HEK293 (cell line): ENCODE results near the gene TMEM267.

Source experiments
- CTCF ChIA-PET: fragments of 350-600 bp; formaldehyde crosslinking; extraction: SDS; loops from one replicate; lab custom pipeline; 2021; ENCODE audit warnings: antibody characterized with exemption; lab: Yijun Ruan, JAX
- POLR2A ChIA-PET: fragments of 300-600 bp; formaldehyde crosslinking; extraction: SDS; loops from one replicate; lab custom pipeline; 2020; ENCODE audit warnings: antibody characterized with exemption, inconsistent platforms; lab: Yijun Ruan, JAX
- H3K27ac ChIP-seq: fragments of 200-500 bp; sonication (Bioruptor generic); 2 replicates; pipeline ENCODE4 v1.5.1; 2014; ENCODE audit warnings: low read depth, low read length, control low read depth, inconsistent platforms; ENCODE audit errors: extremely low read depth
- H3K36me3 ChIP-seq, 2 experiments: fragments of 200-500 bp in 1 of 2; sonication (Bioruptor generic) in 1 of 2; 1 replicate in 1 of 2; 2 replicates in 1 of 2; pipeline ENCODE4 v1.5.1; 2014 to 2017; ENCODE audit warnings: inconsistent platforms in 2 of 2, low read length in 2 of 2; ENCODE audit not compliant: control insufficient read depth in 2 of 2, insufficient read depth in 1 of 2
- H3K4me1 ChIP-seq: fragments of 200-500 bp; sonication (Bioruptor generic); 2 replicates; pipeline ENCODE4 v1.5.1; 2014; ENCODE audit warnings: mild to moderate bottlenecking, low read length, inconsistent platforms; ENCODE audit not compliant: control insufficient read depth, insufficient read depth
- H3K4me3 ChIP-seq: 2 replicates; pipeline ENCODE4 v1.5.1; 2011; ENCODE audit warnings: low read depth, mild to moderate bottlenecking, control low read depth, low read length, moderate library complexity
- H3K9me3 ChIP-seq: fragments of 200-500 bp; sonication (Bioruptor generic); 2 replicates; pipeline ENCODE4 v1.5.1; 2014; ENCODE audit warnings: low read depth, low read length, inconsistent platforms; ENCODE audit not compliant: control insufficient read depth, insufficient read depth
- IKZF3 ChIP-seq: fragments of 450-650 bp; IDR thresholded peaks from 2 replicates; pipeline ENCODE4 v1.5.0; 2018; ENCODE audit warnings: missing biosample characterization, mild to moderate bottlenecking, missing genetic modification characterization, moderate library complexity
- MEIS1 ChIP-seq: sonication (generic); formaldehyde crosslinking; IDR thresholded peaks from 2 replicates; pipeline ENCODE4 v1.8.1; 2022; ENCODE audit warnings: missing genetic modification reagents, mild to moderate bottlenecking, borderline replicate concordance
- SCRT2 ChIP-seq: fragments of 450-650 bp; formaldehyde crosslinking; IDR thresholded peaks from 2 replicates; pipeline ENCODE4 v1.5.1; 2016; ENCODE audit warnings: missing biosample characterization, missing genetic modification characterization
- ZBTB1 ChIP-seq: fragments of 450-650 bp; formaldehyde crosslinking; IDR thresholded peaks from 2 replicates; pipeline ENCODE4 v1.5.1; 2016; ENCODE audit warnings: missing biosample characterization, missing genetic modification characterization
- ZNF121 ChIP-seq: fragments of 450-650 bp; formaldehyde crosslinking; IDR thresholded peaks from 2 replicates; pipeline ENCODE4 v1.5.1; 2016; ENCODE audit warnings: missing biosample characterization, missing genetic modification characterization
- ZNF19 ChIP-seq: fragments of 450-650 bp; formaldehyde crosslinking; IDR thresholded peaks from 2 replicates; pipeline ENCODE4; 2016; ENCODE audit warnings: missing biosample characterization, missing genetic modification characterization, low read depth
- ZNF2 ChIP-seq: fragments of 450-650 bp; formaldehyde crosslinking; IDR thresholded peaks from 2 replicates; pipeline ENCODE4 v1.5.1; 2016; ENCODE audit warnings: missing biosample characterization, missing genetic modification characterization
- ZNF266 ChIP-seq: fragments of 450-650 bp; formaldehyde crosslinking; IDR thresholded peaks from 2 replicates; pipeline ENCODE4 v1.5.1; 2016; ENCODE audit warnings: missing biosample characterization, missing genetic modification characterization, low read depth
- ZNF354C ChIP-seq: fragments of 450-650 bp; formaldehyde crosslinking; IDR thresholded peaks from 2 replicates; pipeline ENCODE4 v1.5.1; 2016; ENCODE audit warnings: missing biosample characterization, missing genetic modification characterization, low read depth, borderline replicate concordance
- ZNF623 ChIP-seq: fragments of 450-650 bp; formaldehyde crosslinking; IDR thresholded peaks from 2 replicates; pipeline ENCODE4 v1.5.1; 2016; ENCODE audit warnings: missing biosample characterization, missing genetic modification characterization
- ZXDB ChIP-seq: fragments of 450-650 bp; formaldehyde crosslinking; IDR thresholded peaks from 2 replicates; pipeline ENCODE4 v1.5.1; 2016; ENCODE audit warnings: missing biosample characterization, missing genetic modification characterization
- TF ChIP-seq, protein P1 (sequence below): fragments of 450-650 bp; formaldehyde crosslinking; IDR thresholded peaks from 2 replicates; pipeline ENCODE4 v1.5.1; 2016; ENCODE audit warnings: missing biosample characterization, missing genetic modification characterization, borderline replicate concordance
- TF ChIP-seq, protein P2 (sequence below): fragments of 450-650 bp; formaldehyde crosslinking; IDR thresholded peaks from 2 replicates; pipeline ENCODE4 v1.5.1; 2017; ENCODE audit warnings: missing biosample characterization, missing genetic modification characterization
- TF ChIP-seq, protein P3 (sequence below): fragments of 450-650 bp; formaldehyde crosslinking; IDR thresholded peaks from 2 replicates; pipeline ENCODE4; 2016; ENCODE audit warnings: missing biosample characterization, missing genetic modification characterization
- TF ChIP-seq, protein P4 (sequence below): fragments of 450-650 bp; formaldehyde crosslinking; IDR thresholded peaks from 2 replicates; pipeline ENCODE4 v1.5.1; 2016; ENCODE audit warnings: missing biosample characterization, missing genetic modification characterization

Gene TMEM267

DNA sequence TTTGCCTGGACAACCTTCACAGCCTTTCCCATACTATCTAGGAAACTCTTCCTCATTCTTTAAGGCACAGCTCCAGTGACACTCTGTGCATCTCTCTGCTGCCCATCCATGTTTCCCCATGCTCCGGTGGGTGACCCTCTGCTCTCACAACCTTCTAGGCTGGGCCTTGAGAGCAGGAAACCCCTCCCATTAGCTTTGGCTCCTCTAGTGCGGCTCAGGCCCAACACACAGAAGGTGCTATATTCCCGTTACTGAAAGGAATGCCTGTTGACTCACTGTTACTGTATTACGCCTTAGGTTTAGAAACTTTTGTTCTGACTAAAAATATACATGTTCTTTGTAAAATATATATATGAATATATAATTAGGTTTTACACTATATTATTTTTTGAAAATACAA is 63.4 kb downstream of the TMEM267 start (continued):
- TF ChIP-seq ZNF2 (no peak), ZNF354C (tag by site-specific recombination) (no peak), ZNF19 (no peak), ZXDB (tag by site-specific recombination) (no peak)

DNA sequence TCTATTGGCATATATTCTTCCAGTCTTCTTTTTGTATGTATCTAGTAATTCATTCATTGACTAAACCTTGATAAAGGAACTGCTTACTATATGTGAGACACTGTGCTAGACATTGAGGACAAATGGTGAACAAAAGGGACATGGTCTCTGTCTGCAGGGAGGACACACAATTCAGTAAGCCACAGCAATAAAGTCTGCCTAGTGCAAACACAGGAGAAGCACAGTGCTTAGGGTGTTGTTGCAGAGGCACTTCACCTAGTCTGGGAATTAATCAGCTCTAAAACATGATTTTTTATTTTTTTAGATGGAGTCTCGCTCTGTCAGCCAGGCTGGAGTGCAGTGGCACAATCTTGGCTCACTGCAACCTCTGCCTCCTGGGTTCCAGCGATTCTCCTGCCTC is 65.1 kb downstream of the TMEM267 start:
- CTCF ChIA-PET = no interaction called here
- POLR2A ChIA-PET = interaction anchor here (0.7 kb wide), 1 partner anchor 176 kb away, joined by 3 read pairs; no protein-coding TSS in a partner anchor
- TF ChIP-seq, protein P1, sequence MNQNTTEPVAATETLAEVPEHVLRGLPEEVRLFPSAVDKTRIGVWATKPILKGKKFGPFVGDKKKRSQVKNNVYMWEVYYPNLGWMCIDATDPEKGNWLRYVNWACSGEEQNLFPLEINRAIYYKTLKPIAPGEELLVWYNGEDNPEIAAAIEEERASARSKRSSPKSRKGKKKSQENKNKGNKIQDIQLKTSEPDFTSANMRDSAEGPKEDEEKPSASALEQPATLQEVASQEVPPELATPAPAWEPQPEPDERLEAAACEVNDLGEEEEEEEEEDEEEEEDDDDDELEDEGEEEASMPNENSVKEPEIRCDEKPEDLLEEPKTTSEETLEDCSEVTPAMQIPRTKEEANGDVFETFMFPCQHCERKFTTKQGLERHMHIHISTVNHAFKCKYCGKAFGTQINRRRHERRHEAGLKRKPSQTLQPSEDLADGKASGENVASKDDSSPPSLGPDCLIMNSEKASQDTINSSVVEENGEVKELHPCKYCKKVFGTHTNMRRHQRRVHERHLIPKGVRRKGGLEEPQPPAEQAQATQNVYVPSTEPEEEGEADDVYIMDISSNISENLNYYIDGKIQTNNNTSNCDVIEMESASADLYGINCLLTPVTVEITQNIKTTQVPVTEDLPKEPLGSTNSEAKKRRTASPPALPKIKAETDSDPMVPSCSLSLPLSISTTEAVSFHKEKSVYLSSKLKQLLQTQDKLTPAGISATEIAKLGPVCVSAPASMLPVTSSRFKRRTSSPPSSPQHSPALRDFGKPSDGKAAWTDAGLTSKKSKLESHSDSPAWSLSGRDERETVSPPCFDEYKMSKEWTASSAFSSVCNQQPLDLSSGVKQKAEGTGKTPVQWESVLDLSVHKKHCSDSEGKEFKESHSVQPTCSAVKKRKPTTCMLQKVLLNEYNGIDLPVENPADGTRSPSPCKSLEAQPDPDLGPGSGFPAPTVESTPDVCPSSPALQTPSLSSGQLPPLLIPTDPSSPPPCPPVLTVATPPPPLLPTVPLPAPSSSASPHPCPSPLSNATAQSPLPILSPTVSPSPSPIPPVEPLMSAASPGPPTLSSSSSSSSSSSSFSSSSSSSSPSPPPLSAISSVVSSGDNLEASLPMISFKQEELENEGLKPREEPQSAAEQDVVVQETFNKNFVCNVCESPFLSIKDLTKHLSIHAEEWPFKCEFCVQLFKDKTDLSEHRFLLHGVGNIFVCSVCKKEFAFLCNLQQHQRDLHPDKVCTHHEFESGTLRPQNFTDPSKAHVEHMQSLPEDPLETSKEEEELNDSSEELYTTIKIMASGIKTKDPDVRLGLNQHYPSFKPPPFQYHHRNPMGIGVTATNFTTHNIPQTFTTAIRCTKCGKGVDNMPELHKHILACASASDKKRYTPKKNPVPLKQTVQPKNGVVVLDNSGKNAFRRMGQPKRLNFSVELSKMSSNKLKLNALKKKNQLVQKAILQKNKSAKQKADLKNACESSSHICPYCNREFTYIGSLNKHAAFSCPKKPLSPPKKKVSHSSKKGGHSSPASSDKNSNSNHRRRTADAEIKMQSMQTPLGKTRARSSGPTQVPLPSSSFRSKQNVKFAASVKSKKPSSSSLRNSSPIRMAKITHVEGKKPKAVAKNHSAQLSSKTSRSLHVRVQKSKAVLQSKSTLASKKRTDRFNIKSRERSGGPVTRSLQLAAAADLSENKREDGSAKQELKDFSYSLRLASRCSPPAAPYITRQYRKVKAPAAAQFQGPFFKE (tag by site-specific recombination) = no peak
- TF ChIP-seq, protein P2, sequence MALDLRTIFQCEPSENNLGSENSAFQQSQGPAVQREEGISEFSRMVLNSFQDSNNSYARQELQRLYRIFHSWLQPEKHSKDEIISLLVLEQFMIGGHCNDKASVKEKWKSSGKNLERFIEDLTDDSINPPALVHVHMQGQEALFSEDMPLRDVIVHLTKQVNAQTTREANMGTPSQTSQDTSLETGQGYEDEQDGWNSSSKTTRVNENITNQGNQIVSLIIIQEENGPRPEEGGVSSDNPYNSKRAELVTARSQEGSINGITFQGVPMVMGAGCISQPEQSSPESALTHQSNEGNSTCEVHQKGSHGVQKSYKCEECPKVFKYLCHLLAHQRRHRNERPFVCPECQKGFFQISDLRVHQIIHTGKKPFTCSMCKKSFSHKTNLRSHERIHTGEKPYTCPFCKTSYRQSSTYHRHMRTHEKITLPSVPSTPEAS (tag by site-specific recombination) = no peak
- no peak for TF ChIP-seq IKZF3 (tag by site-specific recombination)
- TF ChIP-seq SCRT2 = no peak
- no peak for TF ChIP-seq ZBTB1
- TF ChIP-seq, protein P3, sequence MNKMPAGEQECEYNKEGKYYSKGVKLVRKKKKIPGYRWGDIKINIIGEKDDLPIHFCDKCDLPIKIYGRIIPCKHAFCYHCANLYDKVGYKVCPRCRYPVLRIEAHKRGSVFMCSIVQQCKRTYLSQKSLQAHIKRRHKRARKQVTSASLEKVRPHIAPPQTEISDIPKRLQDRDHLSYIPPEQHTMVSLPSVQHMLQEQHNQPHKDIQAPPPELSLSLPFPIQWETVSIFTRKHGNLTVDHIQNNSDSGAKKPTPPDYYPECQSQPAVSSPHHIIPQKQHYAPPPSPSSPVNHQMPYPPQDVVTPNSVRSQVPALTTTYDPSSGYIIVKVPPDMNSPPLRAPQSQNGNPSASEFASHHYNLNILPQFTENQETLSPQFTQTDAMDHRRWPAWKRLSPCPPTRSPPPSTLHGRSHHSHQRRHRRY (tag by site-specific recombination) = no peak
- no peak for TF ChIP-seq MEIS1 (CRISPR knock-in tag)
- no peak for TF ChIP-seq ZNF266 (tag by site-specific recombination)
- TF ChIP-seq ZNF623 (tag by site-specific recombination) = no peak
- TF ChIP-seq, protein P4, sequence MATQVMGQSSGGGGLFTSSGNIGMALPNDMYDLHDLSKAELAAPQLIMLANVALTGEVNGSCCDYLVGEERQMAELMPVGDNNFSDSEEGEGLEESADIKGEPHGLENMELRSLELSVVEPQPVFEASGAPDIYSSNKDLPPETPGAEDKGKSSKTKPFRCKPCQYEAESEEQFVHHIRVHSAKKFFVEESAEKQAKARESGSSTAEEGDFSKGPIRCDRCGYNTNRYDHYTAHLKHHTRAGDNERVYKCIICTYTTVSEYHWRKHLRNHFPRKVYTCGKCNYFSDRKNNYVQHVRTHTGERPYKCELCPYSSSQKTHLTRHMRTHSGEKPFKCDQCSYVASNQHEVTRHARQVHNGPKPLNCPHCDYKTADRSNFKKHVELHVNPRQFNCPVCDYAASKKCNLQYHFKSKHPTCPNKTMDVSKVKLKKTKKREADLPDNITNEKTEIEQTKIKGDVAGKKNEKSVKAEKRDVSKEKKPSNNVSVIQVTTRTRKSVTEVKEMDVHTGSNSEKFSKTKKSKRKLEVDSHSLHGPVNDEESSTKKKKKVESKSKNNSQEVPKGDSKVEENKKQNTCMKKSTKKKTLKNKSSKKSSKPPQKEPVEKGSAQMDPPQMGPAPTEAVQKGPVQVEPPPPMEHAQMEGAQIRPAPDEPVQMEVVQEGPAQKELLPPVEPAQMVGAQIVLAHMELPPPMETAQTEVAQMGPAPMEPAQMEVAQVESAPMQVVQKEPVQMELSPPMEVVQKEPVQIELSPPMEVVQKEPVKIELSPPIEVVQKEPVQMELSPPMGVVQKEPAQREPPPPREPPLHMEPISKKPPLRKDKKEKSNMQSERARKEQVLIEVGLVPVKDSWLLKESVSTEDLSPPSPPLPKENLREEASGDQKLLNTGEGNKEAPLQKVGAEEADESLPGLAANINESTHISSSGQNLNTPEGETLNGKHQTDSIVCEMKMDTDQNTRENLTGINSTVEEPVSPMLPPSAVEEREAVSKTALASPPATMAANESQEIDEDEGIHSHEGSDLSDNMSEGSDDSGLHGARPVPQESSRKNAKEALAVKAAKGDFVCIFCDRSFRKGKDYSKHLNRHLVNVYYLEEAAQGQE (tag by site-specific recombination) = no peak
- TF ChIP-seq ZNF121 = no peak
- Histone ChIP-seq H3K4me1 (peaks cover 16% of the 10 kb centered on the region), H3K36me3 (no peaks in the 10 kb centered on the region), H3K27ac (no peak overlapping the region), H3K9me3 (no peaks in the 10 kb centered on the region), H3K4me3 (no peak overlapping the region)
